ENCODE measurements around the gene AFDN.
A peak's percentile ranks its signal among the peaks of the same experiment; 100 is the strongest.

Gene AFDN

DNA sequence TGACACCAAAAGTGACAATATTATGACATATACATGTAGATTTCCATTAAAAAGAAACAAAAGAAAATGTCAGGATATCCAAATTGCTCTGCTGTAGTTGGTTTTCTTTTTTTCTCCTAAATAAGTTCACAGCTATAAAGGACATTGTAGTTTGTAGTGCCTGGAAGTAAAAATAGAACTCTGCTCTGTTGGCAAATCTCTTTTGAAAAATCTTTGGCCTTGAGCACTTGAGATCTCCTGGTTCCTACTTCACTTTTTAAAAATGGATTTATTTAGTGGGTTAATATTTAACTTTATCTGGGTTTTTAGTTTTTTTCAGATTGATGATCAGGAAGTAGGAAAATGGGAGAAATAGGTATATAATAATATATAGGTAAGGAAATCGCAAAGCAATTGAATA, 52.9 kb downstream of the AFDN start:
- DNase-seq, result no peak

DNA sequence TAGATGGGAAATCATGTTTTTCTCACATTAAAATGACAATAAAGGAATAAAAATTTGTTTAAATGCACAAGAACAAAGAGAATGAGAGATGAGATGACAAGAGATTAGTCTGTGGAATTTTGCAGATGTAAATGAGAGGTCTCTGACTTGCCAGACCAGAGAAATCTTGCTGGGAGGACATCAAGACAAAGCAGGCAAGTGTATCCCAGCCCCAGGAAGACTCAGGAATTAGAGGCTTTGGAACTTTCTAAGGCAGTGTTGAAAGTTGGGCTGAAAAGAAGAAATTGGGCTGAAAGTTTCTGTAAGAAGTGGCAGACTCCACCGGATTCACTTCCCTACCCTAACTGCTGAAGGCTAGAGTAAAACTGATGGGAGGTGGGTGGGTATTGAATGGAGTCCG, 54.6 kb downstream of the AFDN start:
- no peak for DNase-seq

DNA sequence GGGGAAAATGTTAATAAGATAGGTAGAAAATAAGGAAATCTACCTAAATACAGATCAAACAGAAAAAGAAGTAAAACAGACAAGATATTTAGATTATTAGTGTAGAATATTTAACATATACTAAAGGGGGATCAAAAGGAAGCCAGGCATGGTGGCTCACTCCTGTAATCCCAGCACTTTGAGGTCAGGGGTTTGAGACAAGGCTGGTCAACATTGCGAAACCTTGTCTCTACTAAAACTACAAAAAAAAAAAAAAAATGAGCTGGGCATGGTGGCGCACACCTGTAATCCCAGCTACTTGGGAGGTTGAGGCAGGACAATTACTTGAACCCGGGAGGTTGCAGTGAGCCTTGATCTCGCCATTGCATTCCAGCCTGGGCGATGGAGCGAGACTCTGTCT, 55.5 kb downstream of the AFDN start:
- DNase-seq, result no peak

DNA sequence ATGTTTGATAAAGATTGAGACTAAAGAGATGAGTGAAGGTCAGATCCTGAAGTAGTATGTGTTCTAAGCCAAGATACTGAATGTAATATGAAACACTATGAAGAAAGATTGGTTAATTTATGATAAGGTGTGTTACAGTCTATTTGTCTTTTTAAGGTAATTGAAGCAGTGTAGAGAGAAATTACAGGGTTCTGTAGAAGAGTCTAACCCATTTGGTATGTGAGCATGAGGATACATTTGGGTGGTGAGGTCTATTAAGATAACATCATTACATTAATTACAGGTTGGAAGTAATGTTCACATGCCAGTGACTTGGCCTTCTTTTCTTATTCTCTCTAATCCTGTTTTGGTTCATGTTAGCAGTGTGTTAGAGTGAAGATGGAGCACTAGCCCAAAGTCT, 61.4 kb downstream of the AFDN start:
- no peak for DNase-seq

DNA sequence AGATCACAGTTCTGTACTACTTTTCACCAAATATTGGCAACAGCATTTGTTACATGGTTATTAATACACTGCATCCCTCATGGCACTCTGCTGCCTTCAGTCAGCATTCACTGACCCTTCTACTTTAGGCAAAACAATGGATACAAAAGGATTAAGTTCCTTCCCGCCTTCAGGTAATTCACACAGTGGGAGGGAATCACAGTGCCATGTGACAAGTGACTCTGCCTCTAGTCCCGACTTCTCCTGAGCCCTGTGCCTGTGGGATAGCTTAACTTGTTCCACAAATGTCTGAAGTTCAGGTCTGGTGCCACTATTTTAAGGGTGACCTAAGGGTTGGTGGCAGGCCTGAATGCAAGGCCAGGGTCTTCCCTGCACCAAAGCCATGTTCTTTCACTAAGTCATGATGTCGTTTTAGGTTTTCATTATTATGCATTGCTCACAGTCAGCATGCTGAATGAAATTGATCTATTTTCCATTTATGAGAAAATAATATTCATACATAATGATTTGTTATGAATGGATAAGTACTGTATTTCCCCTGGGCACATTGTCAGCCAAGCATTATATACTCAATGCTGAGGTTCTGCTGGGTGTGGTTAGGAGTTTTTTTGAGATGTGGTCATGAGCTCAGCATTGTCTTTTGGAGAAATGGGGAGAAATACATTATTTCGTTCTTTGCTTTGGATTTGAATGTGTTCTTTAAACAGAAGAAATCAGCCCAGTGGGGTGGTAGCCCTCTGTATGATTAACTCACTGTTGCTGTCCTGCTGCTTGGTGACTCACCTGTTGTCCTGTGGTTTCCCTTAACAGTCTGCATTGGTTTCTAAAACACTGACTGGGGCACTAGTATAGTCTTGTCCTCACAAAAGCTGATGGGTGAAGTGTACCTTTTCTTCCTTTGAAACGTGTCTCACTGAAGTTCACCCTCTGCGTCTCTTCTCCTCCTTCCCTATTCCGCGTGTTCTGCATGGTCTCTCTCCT, 66.4 kb downstream of the AFDN start:
- DNase-seq, result no peak

DNA sequence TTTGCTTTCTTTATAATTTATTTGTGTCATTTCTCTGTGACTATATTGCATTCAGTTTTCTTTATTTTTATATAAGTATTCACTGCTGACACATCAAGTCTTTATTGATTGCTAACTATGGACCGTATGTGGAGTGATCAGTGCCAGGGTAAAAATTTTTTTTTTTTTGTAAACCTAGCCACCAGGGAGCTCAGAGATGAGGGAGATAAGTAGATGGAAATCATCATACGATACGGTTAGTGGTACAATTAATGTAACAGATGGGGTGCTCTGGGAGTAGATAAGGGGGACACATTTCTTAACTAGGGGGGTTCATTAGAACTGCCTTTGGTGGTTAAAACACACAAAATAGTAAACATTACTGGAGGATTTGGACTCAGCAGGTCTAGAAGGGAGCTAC, 68.3 kb downstream of the AFDN start:
- no peak for DNase-seq

DNA sequence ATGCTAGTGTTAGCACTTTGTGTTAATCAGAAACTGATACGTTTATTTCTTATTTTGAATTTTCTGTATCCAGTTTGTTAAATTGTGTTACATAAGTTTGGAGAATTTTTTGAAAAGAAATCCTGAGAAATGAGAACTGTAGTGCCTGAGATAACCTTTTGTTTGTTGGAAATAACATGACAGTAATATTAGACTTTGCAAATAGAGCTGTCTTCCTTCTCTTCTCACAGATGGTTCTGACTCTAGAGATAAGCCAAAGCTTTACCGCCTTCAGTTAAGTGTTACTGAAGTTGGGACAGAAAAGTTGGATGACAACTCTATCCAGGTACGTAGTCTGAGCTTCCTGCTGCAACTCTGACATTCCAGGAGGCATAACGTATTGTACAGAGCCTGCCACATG, 69.9 kb downstream of the AFDN start:
- DNase-seq, result no peak

DNA sequence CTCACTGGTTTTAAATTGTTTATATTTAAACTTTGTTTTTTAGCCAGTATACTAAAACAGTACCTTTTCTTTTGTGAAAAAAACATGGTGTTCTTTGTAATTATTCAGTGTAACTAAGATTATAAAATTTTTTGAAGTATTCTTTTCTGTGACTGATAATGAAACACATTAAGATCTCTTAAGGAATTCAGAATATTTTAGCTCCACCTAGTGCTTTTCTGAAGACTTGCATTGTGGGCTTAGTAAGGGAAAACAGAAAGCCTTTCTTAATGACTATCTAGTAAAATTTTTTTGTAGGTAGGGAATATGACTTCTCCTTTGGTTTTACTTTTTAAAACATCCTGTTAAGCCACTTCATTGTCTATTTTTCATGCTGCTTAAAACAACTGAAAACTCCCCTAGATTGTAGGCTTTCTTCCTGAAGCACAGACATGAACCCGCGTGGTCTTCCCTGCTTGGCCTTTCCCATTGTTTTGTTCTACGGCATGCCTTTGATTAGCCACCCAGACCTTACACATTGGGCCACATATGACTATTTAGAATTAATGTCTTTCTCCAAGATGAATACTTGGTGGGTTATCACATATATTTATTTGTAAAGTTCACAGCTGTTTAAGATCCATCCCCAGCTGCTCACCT, 72.1 kb downstream of the AFDN start:
- DNase-seq, result peak; percentile 56

DNA sequence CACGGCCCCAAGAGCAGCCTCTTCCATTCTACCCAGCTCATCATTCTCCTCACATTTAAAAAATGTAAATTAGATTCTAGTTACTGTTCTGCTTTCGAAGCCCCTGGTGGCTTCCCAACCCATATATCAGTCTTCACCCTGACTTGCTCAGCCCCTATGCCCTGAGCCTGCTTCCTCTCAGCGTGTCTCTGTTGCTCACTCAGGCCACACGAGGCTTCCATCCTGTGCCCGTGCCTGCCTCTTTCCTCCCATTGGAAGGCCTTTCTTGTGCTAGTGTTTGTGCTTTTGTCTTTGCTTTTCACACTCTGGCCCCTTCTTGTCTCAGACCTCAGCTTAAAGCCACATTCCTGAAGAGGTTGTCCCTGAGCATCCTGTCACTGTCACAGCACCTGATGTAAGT, 78.1 kb downstream of the AFDN start:
- DNase-seq, result no peak

DNA sequence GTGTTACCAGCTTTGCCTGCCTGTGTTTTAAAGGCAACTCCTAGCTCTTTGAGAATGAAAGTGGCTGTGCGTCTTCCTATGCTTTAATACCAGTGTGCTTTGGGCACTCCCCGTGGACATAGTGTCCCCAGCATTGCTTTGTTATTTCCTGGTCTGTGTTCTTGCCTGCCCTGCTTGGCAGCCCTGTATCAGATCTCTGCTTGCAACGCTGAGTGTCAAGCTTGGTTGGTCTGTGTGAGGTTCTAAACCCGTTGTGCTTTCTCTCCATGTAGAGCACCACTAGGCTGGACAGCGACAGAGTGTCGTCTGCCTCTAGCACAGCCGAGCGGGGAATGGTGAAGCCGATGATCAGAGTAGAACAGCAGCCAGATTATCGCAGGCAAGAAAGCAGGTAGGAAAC, 80.2 kb downstream of the AFDN start:
- DNase-seq, result no peak

DNA sequence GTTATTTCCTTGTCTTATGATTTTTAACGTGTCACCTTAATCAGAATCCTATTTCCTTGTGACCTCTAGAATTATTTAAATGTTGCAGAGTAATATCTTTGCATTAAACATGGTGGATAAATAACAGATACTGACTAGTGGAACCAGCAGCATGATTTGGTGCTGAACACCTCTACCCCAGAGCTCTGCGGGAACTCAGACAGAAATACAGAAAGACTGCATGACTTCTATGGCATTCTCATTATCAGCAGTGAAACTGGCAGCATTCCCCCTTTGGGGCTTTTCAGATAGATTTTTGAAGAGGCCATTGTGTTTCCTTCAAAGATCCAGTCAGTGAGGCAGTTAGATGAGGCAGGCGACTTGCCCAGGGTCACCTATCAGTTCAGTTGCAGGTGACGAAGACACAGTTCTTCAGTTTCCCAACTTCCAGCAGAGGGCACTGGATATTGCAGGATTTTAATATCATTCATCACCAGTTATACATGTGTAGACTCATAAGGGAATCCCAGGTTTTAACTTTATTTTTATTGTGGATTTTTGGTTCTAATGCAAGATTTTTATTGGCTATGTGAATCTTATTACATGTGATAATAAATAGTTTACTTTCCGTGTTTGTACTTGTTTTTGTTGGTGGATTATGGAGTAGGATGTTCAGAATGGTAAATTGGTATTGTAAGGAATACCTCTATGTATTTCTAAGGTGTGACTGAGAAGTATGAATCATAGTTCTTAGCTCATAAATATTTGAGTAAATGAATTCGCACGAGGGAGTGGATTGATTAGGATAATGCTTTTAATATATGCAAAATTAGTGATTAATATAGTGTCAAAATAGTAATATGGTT, 81.3 kb downstream of the AFDN start:
- no peak for DNase-seq

DNA sequence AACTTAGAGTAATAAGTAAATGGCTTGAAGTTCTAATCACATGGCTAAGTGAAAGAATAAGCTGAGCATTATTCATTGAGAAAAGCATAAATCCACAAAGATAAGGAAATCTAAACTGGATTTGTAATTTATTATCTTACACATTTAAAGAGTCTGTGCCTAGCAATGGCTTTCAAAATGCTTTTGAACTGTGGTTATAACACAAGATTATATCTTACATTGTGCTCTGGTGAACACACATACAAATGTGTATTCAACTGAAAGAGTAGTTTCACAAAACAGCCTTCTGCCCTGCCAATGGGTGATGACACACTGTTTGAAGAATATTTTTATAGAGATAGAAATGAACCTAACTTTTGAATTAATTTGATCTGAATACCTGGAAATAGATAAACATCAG, 83.3 kb downstream of the AFDN start:
- DNase-seq, result no peak

DNA sequence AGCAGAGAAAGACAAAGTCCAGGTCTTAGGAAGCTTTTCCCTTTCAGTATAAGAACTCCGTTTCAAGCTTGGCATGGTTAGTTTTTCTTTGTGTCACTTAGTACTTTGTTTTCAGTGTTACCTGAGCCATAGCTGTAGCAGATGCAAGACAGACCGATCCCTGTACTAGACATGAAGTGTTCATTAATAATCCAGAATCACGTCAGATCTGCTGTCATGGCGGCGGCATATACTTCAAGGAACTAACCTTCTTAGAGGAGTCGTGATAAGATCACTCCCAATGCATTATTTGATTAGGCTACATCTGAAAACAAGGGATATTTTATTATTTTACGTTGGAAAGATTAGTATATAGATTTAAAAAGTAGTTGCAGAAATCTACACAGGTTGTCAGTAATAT, 83.9 kb downstream of the AFDN start:
- no peak for DNase-seq

DNA sequence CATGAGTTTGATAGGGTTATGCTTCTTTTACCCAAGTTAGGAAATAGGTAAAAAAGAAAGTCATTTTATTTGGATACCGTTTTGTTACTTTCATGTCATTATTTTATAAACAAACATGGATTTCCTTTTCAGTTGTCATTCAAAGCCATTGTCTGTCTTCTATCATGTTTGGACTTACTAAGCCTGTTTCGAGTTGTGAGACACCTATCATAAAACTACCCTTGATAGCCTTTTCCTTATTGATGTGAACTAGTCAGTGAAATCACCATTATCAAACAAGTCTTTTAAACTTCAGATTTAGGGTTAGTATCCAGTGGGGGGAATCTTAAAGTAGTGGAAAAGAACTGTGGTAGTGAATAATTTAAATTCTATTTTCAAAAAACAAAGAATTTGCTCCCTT, 85.8 kb downstream of the AFDN start:
- DNase-seq, result no peak

DNA sequence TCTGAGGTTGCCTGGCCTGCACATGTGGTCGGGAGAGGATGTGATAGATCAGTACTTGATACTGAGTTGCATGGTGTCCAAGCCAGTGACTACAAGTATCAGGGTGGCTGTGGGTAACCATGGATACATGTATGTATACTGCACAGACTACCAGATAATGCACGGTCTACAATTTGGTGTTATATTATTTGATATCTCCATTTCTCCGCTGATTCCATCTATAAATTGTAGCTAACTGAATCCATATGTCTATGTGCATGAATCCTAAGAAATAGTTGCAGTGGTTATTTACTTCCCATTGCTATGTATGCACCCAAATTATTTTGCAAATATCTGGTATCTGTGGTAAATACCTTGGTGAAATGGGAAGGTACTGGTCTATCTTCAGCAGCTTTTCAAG, 87.0 kb downstream of the AFDN start:
- no peak for DNase-seq

DNA sequence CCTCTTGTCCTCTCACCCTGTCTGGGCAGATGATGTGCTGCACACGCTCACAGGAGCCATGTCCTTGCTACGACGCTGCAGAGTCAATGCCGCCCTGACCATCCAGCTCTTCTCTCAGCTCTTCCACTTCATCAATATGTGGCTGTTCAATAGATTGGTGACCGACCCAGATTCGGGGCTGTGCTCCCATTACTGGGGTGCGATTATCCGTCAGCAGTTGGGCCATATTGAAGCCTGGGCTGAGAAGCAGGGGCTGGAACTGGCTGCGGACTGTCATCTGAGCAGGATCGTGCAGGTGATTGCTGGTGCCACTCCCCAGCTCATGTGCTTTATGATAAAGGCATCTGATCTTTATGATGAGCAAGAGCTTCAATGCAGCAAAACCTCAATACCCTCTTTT, 88.4 kb downstream of the AFDN start:
- no peak for DNase-seq

DNA sequence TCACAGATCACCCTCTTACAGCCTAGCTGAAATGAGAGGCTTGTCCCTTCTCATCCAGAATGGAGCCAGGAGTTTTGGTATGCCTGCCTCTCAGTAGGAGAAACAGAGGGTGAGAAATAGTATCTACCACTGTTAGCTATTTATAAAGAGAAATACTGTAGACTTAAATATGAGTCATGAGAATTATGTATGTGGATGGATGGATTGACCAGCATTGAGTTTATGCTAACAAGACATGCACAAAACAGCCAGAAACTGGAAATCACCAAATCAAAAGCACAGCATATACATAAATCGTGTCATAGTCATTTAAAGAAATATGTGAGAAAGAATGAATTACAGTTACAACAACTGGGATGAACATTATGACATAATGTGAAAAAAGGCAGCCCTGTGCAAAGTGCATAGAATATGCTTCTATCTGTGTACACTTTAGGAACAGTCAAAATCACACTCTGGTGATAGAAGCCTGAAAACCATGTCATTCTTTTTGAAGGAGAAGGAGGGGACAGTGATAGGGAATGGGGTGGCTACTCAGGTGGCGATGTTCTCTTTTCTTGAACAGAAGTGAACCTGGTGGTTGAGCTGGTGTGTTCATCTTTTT, 90.9 kb downstream of the AFDN start:
- no peak for DNase-seq

DNA sequence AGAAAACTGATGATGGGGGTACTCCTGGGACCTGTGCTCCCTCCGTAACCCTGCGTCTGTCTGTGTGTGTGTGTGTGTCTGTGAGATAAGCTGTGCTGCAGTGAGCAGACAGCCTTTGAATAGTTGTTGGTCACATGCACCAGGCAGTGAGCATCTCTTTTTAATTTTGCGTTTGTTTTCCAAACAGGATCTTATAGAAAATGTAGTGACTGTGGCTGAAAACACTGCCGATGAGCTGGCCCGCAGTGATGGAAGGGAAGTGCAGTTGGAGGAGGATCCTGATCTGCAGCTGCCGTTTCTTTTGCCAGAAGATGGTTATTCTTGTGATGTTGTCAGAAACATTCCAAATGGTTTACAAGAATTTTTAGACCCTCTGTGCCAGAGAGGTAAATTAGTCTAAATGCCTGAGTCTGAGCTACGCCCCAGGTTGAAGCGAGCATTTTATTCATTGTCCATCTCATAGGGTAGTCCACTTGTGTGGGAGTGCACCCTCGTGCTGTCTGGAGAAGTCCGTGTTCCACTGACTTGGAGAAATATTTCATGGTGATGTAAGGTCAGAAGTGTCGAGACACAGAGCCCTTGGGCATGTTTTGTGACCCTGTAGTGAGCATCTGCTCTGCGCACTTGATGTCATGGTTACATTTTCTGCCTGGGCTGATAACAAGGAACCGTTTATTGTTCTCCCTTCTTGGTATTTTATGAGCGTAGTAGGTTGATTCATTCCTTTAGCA, 92.0 kb downstream of the AFDN start:
- no peak for DNase-seq

DNA sequence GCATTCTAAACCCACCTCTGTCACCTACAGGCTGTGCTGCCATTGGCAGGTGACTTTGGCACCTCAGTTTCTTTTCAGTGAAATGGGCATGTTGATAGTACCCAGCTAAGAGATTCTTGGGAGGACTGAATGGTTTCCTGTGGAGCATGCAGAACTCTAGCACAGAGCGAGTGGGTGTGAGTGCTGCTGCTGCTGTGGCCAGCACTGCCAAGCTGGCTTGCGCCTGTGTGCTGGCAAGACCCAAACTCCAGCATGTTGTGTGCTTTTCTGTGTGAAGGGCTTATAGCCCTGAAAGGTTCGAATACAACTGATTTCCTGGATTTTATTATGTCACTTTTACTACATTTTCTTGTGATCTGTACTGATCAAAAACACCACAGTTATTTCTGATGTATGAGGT, 92.6 kb downstream of the AFDN start:
- DNase-seq, result no peak

DNA sequence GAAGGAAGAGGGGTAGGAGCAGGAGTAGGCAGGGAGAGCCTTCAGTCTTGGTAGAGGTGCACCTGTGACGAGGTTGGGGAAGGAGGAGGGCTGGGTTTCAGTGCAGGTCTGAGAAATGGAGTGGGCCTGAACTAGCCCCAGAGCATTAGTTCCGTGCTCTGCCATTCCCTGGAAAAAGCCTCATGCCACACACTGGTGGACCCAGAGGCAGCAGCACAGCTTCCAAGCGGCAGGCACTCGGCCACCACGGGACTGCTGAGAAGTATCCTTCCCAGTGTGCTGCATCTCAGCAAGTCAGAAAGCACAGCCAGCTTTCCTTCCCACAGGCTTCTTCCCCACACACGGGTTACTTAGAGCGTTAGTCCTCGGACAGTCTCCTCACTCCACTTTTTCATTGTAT, 93.5 kb downstream of the AFDN start:
- no peak for DNase-seq

DNA sequence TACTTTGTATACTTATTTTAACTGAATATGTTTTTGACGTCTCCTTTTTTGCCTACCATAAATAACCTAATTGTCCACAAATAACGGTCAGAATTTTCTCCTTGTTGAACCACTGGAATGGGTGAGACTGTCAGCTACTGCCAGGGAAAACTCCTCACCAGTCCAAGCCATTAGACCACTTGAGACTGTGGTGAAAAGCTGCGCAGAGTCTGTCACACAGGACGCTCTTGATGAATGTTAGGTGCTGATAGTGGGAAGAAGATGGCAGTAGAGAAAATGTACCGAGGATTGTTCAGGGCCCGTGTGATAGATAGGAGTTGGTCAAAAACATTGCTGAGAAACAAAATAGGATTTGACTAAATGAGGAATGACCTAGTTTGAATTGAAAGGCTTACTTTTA, 95.1 kb downstream of the AFDN start:
- DNase-seq, result no peak

DNA sequence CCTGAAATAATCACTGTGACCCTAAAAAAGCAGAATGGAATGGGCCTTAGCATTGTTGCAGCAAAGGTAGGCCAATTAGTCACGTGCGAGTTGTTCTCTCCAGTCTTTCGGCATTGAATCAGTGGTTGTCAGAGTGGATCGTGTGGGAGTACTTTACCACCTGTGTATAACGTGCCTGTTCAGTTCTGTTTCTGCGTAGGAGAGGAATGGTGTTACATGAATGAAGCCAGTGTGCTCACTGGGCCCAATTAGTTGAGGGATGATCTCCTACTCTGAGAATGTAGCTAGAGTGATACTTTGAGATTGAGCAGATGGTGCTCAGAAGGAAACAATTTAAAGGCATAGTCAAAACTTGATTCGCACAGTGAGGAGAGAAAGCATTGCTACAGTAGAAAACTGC, 98.3 kb downstream of the AFDN start:
- no peak for DNase-seq

DNA sequence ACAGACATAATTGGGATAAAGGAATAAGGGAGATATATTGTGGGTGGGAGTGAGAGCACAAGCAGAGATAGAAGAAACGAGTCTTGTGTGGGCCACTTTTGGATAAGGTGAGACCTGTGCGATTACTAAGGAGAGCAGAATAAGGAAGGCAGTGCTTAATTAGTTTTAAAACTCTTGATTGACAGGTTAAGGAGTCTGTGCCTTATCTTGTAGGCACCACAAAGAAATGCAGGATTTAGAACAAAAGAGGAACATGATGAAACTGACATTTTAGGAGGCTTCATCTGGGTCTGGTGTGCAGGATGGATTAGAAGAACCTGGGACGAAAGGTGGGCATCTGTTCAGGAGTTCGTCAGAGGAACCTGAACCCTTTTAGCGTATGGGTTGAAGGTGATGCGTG, 100.5 kb downstream of the AFDN start:
- no peak for DNase-seq
